SK-N-SH treated with all-trans-retinoic acid at 6 μM for 48 hours (cell line): ENCODE measurements around the gene FABP3.

ENCODE experiments used
- ARNTL ChIP-seq: fragments of 450-650 bp; formaldehyde crosslinking; IDR thresholded peaks from 2 replicates; pipeline ENCODE4 v1.5.0; 2020; ENCODE audit warnings: low read depth, mild to moderate bottlenecking, moderate library complexity, borderline replicate concordance
- ISL1 ChIP-seq: fragments of 250-450 bp; sonication (Bioruptor Pico); IDR thresholded peaks from 2 replicates; pipeline ENCODE4 v2.1.2; 2022; ENCODE audit warnings: mild to moderate bottlenecking, moderate library complexity
- OSR1 ChIP-seq: fragments of 250-450 bp; sonication (Bioruptor Pico); IDR thresholded peaks from 2 replicates; pipeline ENCODE4 v1.8.0; 2022; ENCODE audit warnings: moderate library complexity, mild to moderate bottlenecking, inconsistent platforms
- POU6F1 ChIP-seq: fragments of 250-450 bp; sonication (Bioruptor Pico); IDR thresholded peaks from 2 replicates; pipeline ENCODE4 v1.8.0; 2021; ENCODE audit warnings: low read depth, mild to moderate bottlenecking, moderate library complexity, borderline replicate concordance
- PPARA ChIP-seq: fragments of 250-450 bp; sonication (Bioruptor Pico); IDR thresholded peaks from 2 replicates; pipeline ENCODE4 v1.5.0; 2020; ENCODE audit warnings: mild to moderate bottlenecking, borderline replicate concordance
- RARB ChIP-seq: fragments of 250-450 bp; sonication (Bioruptor Pico); IDR thresholded peaks from 2 replicates; pipeline ENCODE4 v1.8.0; 2021; ENCODE audit warnings: mild to moderate bottlenecking, moderate library complexity
- TSHZ2 ChIP-seq: fragments of 250-450 bp; sonication (Bioruptor Pico); IDR thresholded peaks from 2 replicates; pipeline ENCODE4 v1.5.0; 2020; ENCODE audit warnings: mild to moderate bottlenecking, moderate library complexity
- ZFP30 ChIP-seq: fragments of 450-650 bp; formaldehyde crosslinking; IDR thresholded peaks from 2 replicates; pipeline ENCODE4 v1.5.0; 2022; ENCODE audit warnings: mild to moderate bottlenecking, moderate library complexity
- ZNF565 ChIP-seq: fragments of 450-650 bp; formaldehyde crosslinking; conservative IDR thresholded peaks from 2 replicates; pipeline ENCODE4 v1.5.0; 2020; ENCODE audit warnings: low read depth, mild to moderate bottlenecking, moderate library complexity
- ZNF8 ChIP-seq: fragments of 450-650 bp; formaldehyde crosslinking; IDR thresholded peaks from 2 replicates; pipeline ENCODE4 v1.5.0; 2020; ENCODE audit warnings: mild to moderate bottlenecking, moderate library complexity
- TF ChIP-seq, protein P1 (sequence below): fragments of 250-450 bp; sonication (Bioruptor Pico); IDR thresholded peaks from 2 replicates; pipeline ENCODE4 v1.8.0; 2020; ENCODE audit warnings: mild to moderate bottlenecking, moderate library complexity, borderline replicate concordance

DNA sequence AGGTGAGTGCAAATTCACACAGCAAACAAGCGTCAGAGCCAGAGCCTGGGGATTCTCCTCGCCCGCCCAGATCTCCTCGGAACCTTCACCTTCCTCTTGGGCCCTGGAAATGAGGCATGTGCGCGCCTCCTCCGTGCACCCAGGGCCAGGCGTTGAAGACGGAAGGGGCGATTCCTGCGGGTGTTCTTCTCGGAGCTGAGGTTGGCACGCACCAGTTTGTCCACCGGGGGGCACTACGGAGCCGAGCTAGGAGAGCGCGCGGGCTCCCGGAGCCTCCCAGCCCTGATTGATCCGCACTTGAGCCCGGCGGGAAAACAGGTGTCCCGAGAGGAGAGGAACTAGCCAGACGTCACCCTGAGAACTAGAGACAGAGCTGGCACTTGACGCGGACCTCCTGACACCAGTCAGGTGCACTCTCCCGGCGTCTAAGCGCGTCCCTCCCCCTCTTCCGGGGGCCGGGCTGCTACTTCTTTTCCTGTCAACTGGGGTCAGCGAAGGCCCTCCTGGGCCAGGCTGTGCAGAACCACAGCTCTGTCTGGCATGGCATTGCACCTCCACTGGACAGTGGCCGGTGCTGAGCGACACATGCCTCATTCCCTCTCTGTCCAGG, 21.8 kb upstream of the FABP3 start:
- TF ChIP-seq PPARA (CRISPR knock-in tag) (no peak), ISL1 (CRISPR knock-in tag) (no peak), ZFP30 (CRISPR knock-in tag) (no peak), ZNF8 (CRISPR knock-in tag) (no peak), RARB (CRISPR knock-in tag) (no peak), OSR1 (CRISPR knock-in tag) (no peak), TSHZ2 (no peak), ARNTL (CRISPR knock-in tag) (no peak), ZNF565 (CRISPR knock-in tag) (no peak), POU6F1 (no peak)
- TF ChIP-seq, protein P1, sequence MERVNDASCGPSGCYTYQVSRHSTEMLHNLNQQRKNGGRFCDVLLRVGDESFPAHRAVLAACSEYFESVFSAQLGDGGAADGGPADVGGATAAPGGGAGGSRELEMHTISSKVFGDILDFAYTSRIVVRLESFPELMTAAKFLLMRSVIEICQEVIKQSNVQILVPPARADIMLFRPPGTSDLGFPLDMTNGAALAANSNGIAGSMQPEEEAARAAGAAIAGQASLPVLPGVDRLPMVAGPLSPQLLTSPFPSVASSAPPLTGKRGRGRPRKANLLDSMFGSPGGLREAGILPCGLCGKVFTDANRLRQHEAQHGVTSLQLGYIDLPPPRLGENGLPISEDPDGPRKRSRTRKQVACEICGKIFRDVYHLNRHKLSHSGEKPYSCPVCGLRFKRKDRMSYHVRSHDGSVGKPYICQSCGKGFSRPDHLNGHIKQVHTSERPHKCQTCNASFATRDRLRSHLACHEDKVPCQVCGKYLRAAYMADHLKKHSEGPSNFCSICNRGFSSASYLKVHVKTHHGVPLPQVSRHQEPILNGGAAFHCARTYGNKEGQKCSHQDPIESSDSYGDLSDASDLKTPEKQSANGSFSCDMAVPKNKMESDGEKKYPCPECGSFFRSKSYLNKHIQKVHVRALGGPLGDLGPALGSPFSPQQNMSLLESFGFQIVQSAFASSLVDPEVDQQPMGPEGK = no peak
